ENCODE results near the gene SERPINI1.

Gene SERPINI1

GRCh38 chr3:167735233-167736138 lies at the start of gene SERPINI1:
Gene SERPINI1 (plus strand): TSS chr3:167735721. CDS start chr3:167789129, 53,408 bp downstream.
- peak; percentile 95 for DNase-seq

GRCh38 chr3:167691366-167691765 lies 44.2 kb upstream of the SERPINI1 start:
- DNase-seq: no peak

GRCh38 chr3:167694121-167694520 lies 41.4 kb upstream of the SERPINI1 start:
- DNase-seq: no peak

GRCh38 chr3:167700046-167700445 lies 35.5 kb upstream of the SERPINI1 start:
- DNase-seq: no peak

GRCh38 chr3:167700926-167701325 lies 34.6 kb upstream of the SERPINI1 start:
- DNase-seq: no peak

- DNase-seq: no peak
Measured at GRCh38 chr3:167705840-167706239, 29.7 kb upstream of the SERPINI1 start.

GRCh38 chr3:167709690-167710089 lies 25.8 kb upstream of the SERPINI1 start:
- no peak for DNase-seq

GRCh38 chr3:167710552-167710951 lies 25.0 kb upstream of the SERPINI1 start:
- DNase-seq: no peak

GRCh38 chr3:167711439-167711838 lies 24.1 kb upstream of the SERPINI1 start:
- no peak for DNase-seq

GRCh38 chr3:167712445-167712844 lies 23.1 kb upstream of the SERPINI1 start:
- DNase-seq: no peak

GRCh38 chr3:167714871-167715270 lies 20.6 kb upstream of the SERPINI1 start:
- no peak for DNase-seq

- peak; percentile 84 for DNase-seq
Measured at GRCh38 chr3:167716920-167717319, 18.6 kb upstream of the SERPINI1 start.

GRCh38 chr3:167718582-167718981 lies 16.9 kb upstream of the SERPINI1 start:
- DNase-seq: no peak

GRCh38 chr3:167723025-167723512 lies 12.5 kb upstream of the SERPINI1 start:
- DNase-seq: no peak

GRCh38 chr3:167723872-167724271 lies 11.6 kb upstream of the SERPINI1 start:
- DNase-seq: no peak

- DNase-seq: no peak
Measured at GRCh38 chr3:167728176-167728575, 7.3 kb upstream of the SERPINI1 start.

- DNase-seq: no peak
Measured at GRCh38 chr3:167728632-167729323, 6.7 kb upstream of the SERPINI1 start.

GRCh38 chr3:167729591-167729990 lies 5.9 kb upstream of the SERPINI1 start:
- no peak for DNase-seq

GRCh38 chr3:167731393-167731792 lies 4.1 kb upstream of the SERPINI1 start:
- no peak for DNase-seq

- no peak for DNase-seq
Measured at GRCh38 chr3:167732313-167733065, 3.0 kb upstream of the SERPINI1 start.

- peak; percentile 55 for DNase-seq
Measured at GRCh38 chr3:167733961-167734497, 1.5 kb upstream of the SERPINI1 start.

- peak; percentile 99 for DNase-seq
Measured at GRCh38 chr3:167734498-167735232, 856 bp upstream of the SERPINI1 start, which contains the start of gene PDCD10. Gene PDCD10 (minus strand): TSS chr3:167734892. CDS start chr3:167720157, 14,735 bp downstream.

Data from DMS53 (cell line).